ENCODE data around the gene TMEM116.

DNA sequence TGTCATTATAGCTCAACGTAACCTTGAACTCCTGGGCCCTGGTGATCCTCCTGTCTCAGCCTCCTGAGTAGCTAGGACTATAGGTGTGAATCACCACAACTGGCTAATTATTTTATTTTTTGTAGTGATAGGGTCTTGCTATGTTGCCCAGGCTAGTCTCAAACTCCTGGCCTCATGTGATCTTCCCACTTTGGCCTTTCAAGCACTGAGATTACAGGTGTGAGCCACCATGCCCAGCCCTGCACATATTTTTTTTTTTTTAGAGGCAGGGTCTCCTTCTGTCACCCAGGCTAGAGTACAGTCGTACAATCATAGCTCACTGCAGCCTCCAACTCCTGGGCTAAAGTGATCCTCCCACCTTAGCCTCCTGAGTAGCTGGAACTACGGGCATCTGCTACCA is 8.9 kb downstream of the TMEM116 start:
- no peak for TF ChIP-seq POLR2A (IDR thresholded peaks at IDR 0.05)
- TF ChIP-seq, protein P1, sequence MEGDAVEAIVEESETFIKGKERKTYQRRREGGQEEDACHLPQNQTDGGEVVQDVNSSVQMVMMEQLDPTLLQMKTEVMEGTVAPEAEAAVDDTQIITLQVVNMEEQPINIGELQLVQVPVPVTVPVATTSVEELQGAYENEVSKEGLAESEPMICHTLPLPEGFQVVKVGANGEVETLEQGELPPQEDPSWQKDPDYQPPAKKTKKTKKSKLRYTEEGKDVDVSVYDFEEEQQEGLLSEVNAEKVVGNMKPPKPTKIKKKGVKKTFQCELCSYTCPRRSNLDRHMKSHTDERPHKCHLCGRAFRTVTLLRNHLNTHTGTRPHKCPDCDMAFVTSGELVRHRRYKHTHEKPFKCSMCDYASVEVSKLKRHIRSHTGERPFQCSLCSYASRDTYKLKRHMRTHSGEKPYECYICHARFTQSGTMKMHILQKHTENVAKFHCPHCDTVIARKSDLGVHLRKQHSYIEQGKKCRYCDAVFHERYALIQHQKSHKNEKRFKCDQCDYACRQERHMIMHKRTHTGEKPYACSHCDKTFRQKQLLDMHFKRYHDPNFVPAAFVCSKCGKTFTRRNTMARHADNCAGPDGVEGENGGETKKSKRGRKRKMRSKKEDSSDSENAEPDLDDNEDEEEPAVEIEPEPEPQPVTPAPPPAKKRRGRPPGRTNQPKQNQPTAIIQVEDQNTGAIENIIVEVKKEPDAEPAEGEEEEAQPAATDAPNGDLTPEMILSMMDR (IDR thresholded peaks at IDR 0.05), result no peak

Data from lower leg skin (tissue), 3 donors.